ENCODE results near the gene MOGAT2. TPM values are rescaled to one million over a fixed set of nuclear protein-coding genes. Genes with fewer than 3 reads are reported as not detected.

The MOGAT2 gene
- total and polyA plus RNA-seq, 2 of the 13 experiments (the other 11 are each of a cell fraction or from before 2014, with no cell fraction given): 27.2 to 27.8 TPM

DNA sequence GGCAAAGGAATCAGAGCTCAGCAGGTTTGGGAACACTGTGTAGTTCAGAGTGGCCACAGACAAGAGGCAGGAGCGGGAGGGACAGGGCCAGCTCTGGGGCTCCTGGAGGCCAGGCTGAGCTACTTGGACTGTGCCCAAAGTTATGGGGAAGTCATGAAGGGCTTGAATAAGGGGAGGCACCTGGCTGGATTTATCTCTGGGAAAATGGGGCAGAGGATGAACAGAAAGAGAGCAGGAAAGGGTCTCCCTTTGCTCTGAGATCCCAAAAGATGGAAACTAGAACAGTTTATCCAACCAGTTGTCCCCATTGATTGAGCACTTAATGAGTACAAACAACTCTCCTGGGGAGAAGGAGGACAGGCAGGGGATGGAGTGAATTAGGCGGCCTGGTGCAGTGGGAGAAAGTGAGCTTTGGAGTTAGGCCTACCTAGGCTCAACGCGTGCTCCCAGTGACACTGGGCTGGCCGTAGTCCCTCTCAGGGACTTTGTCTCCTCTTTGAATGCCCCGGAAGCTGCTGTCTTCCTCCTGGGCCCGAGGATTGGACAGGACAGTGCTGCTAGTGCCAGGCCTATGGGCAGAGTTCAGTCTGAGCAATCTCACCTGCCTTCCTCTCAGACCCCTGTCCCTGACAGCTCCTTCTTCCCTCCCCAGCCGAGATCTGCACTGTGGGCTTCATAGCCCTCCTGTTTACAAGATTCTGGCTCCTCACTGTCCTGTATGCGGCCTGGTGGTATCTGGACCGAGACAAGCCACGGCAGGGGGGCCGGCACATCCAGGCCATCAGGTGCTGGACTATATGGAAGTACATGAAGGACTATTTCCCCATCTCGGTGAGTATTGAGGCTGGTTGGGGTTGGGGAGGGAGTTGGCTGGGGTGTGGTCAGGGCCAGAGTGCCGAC, 2.0 kb downstream of the MOGAT2 start (continued):
- TF ChIP-seq ZNF749 (CRISPR knock-in tag; IDR thresholded peaks at IDR 0.05; ENCODE audit: borderline replicate concordance) (no peak), AGO1 (IDR thresholded peaks at IDR 0.05; ENCODE audit: low read depth, low read length, poor library complexity, severe bottlenecking) (no peak), TRIM24 (CRISPR knock-in tag; IDR thresholded peaks at IDR 0.05) (no peak), ADNP (CRISPR knock-in tag; IDR thresholded peaks at IDR 0.05) (no peak), MAF1 (CRISPR knock-in tag; IDR thresholded peaks at IDR 0.05; ENCODE audit: borderline replicate concordance) (no peak), ZNF589 (CRISPR knock-in tag; conservative IDR thresholded peaks at IDR 0.05) (0 out of 2 replicates have a peak, but pooled peaks have one; percentile 44), ZBTB42 (CRISPR knock-in tag; IDR thresholded peaks at IDR 0.05) (no peak), ZNF878 (CRISPR knock-in tag; IDR thresholded peaks at IDR 0.05) (no peak), ZNF883 (CRISPR knock-in tag; IDR thresholded peaks at IDR 0.05; ENCODE audit: not compliant biosample characterization) (peak; percentile 47), NCOR1 (IDR thresholded peaks at IDR 0.05; ENCODE audit: borderline replicate concordance, low read length) (peak; percentile 43; the same call in 1 of the 2 replicates), SMARCC2 (IDR thresholded peaks at IDR 0.05) (no peak), ZNF510 (CRISPR knock-in tag; IDR thresholded peaks at IDR 0.05; ENCODE audit: low read depth) (no peak), SRF (IDR thresholded peaks at IDR 0.05; ENCODE audit: low read depth, low read length) (no peak), SAFB2 (CRISPR knock-in tag; IDR thresholded peaks at IDR 0.05; ENCODE audit: borderline replicate concordance, low read depth) (peak; percentile 71; the same call in 1 of the 2 replicates), NFKBIZ (CRISPR knock-in tag; IDR thresholded peaks at IDR 0.05) (no peak), LCORL (IDR thresholded peaks at IDR 0.05) (no peak), LCORL (CRISPR knock-in tag; IDR thresholded peaks at IDR 0.05) (peak; percentile 83; the same call in 1 of the 2 replicates), SAP130 (CRISPR knock-in tag; IDR thresholded peaks at IDR 0.05; ENCODE audit: low read depth) (peak; percentile 79), DPF2 (CRISPR knock-in tag; IDR thresholded peaks at IDR 0.05; ENCODE audit: borderline replicate concordance, low read depth) (peak; percentile 12; the same call in 1 of the 2 replicates)
- TF ChIP-seq, protein P1, sequence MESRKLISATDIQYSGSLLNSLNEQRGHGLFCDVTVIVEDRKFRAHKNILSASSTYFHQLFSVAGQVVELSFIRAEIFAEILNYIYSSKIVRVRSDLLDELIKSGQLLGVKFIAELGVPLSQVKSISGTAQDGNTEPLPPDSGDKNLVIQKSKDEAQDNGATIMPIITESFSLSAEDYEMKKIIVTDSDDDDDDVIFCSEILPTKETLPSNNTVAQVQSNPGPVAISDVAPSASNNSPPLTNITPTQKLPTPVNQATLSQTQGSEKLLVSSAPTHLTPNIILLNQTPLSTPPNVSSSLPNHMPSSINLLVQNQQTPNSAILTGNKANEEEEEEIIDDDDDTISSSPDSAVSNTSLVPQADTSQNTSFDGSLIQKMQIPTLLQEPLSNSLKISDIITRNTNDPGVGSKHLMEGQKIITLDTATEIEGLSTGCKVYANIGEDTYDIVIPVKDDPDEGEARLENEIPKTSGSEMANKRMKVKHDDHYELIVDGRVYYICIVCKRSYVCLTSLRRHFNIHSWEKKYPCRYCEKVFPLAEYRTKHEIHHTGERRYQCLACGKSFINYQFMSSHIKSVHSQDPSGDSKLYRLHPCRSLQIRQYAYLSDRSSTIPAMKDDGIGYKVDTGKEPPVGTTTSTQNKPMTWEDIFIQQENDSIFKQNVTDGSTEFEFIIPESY (CRISPR knock-in tag; IDR thresholded peaks at IDR 0.05): no peak
- TF ChIP-seq, protein P2, sequence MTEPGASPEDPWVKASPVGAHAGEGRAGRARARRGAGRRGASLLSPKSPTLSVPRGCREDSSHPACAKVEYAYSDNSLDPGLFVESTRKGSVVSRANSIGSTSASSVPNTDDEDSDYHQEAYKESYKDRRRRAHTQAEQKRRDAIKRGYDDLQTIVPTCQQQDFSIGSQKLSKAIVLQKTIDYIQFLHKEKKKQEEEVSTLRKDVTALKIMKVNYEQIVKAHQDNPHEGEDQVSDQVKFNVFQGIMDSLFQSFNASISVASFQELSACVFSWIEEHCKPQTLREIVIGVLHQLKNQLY (CRISPR knock-in tag; IDR thresholded peaks at IDR 0.05): no peak
- TF ChIP-seq, protein P3, sequence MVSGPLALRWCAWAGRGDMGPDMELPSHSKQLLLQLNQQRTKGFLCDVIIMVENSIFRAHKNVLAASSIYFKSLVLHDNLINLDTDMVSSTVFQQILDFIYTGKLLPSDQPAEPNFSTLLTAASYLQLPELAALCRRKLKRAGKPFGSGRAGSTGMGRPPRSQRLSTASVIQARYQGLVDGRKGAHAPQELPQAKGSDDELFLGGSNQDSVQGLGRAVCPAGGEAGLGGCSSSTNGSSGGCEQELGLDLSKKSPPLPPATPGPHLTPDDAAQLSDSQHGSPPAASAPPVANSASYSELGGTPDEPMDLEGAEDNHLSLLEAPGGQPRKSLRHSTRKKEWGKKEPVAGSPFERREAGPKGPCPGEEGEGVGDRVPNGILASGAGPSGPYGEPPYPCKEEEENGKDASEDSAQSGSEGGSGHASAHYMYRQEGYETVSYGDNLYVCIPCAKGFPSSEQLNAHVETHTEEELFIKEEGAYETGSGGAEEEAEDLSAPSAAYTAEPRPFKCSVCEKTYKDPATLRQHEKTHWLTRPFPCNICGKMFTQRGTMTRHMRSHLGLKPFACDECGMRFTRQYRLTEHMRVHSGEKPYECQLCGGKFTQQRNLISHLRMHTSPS (CRISPR knock-in tag; IDR thresholded peaks at IDR 0.05; ENCODE audit: low read depth): no peak
- TF ChIP-seq, protein P4, sequence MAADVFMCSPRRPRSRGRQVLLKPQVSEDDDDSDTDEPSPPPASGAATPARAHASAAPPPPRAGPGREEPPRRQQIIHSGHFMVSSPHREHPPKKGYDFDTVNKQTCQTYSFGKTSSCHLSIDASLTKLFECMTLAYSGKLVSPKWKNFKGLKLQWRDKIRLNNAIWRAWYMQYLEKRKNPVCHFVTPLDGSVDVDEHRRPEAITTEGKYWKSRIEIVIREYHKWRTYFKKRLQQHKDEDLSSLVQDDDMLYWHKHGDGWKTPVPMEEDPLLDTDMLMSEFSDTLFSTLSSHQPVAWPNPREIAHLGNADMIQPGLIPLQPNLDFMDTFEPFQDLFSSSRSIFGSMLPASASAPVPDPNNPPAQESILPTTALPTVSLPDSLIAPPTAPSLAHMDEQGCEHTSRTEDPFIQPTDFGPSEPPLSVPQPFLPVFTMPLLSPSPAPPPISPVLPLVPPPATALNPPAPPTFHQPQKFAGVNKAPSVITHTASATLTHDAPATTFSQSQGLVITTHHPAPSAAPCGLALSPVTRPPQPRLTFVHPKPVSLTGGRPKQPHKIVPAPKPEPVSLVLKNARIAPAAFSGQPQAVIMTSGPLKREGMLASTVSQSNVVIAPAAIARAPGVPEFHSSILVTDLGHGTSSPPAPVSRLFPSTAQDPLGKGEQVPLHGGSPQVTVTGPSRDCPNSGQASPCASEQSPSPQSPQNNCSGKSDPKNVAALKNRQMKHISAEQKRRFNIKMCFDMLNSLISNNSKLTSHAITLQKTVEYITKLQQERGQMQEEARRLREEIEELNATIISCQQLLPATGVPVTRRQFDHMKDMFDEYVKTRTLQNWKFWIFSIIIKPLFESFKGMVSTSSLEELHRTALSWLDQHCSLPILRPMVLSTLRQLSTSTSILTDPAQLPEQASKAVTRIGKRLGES (CRISPR knock-in tag; IDR thresholded peaks at IDR 0.05; ENCODE audit: borderline replicate concordance): no peak
